Fibroblast of skin of right quadriceps (primary cell): Measurements from ENCODE around the gene HMCN2.

ENCODE experiments used
- DNase-seq: peaks from one replicate; pipeline ENCODE4 v3.0.0-alpha.2; 2013

Gene HMCN2

GRCh38 chr9:130290291-130291181 lies 25.0 kb downstream of the HMCN2 start:
- peak; percentile 38 for DNase-seq

- no peak for DNase-seq
These were observed 25.9 kb downstream of the HMCN2 start for GRCh38 chr9:130291474-130291873.

DNA sequence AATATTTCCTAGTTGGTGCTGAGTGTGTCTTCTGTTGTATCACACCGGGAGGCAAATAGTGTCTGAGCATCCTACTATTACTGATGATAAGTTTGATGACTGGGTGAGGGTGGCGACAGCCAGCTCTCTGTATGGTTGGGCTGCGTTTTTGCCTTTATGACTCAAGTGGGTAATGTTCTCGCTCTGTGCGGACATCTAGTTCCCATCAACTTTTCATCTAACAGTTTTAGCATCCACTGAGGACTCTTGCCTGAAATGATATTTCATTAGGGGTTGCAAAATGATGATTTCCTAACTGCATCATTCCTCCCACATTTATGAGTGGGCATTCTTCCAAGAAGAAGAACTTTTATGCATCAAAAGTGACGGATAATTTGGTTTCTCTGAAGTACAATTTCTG lies 26.5 kb downstream of the HMCN2 start:
- peak; percentile 15 for DNase-seq

DNA sequence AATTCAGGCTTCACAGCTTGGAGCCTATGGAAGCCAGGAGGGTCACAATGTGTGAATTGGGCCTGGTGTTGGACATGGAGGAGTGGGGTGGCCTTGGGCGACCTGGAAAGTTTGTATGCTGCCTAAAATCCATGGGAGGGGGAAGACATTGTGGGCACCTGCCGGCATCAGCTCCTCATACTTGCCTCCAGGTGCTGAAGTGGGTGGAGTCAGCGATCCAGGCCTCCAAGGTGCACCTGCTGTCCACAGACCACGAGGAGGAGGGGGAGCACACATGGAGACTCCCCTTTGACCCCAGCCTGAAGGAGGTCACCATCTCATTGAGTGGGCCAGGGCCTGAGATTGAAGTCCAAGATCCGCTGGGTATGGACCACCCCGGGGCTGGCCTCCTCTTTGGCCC lies 29.1 kb downstream of the HMCN2 start:
- no peak for DNase-seq

GRCh38 chr9:130295431-130295830 lies 29.9 kb downstream of the HMCN2 start:
- DNase-seq: no peak

- no peak for DNase-seq
These were observed 30.6 kb downstream of the HMCN2 start for GRCh38 chr9:130295945-130296782.

DNA sequence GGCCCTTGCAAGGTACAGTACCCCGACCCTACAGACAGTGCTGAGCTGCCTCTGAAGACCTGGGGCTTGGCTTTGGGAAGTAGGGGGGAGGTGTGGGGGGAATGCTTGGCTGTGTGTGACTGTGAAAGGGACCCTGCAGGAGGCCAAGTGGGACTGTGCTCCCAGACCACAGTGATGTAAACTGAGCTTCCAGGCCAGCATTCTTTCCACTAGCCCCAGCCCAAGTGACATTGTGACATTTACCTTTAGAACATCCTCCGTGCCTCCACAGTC lies 31.2 kb downstream of the HMCN2 start:
- DNase-seq: no peak

GRCh38 chr9:130297371-130297770 lies 31.8 kb downstream of the HMCN2 start:
- no peak for DNase-seq

- peak; percentile 6 for DNase-seq
These were observed 33.2 kb downstream of the HMCN2 start for GRCh38 chr9:130298662-130299279.

DNA sequence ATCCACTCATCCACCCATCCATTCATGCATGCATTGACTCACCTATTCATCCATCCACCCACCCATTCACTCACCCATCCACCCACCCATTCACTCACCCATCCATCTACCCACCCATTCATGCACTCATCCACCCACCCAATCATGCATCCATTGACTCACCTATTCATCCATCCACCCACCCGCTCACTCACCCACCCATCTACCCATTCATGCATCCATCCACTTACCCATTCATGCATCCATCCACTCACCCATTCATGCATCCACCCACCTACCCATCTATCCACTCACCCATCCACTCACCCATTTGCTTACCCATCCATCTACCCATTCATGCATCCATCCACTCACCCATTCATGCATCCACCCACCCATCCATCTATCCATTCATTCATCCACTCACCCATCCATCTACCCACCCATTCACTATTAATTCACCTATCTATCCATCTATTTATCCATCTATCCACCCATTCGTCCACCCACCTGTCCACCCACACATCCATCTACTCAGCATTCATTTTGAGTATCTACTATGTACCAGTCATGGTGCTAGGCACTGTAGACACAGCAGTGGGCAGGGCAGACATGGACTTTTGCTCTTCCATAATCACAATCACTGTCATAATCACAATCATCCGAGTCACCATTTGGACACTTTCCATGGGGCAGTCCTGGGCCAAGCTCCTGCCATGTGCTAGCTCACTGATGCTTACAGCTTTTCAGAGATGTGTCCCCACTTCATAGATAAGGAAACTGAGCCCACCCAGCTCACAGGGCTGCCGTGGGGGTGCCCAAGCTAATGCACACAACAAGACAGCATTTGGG lies 34.4 kb downstream of the HMCN2 start:
- no peak for DNase-seq

- no peak for DNase-seq
These were observed 35.2 kb downstream of the HMCN2 start for GRCh38 chr9:130300739-130301138.

GRCh38 chr9:130301483-130302286 lies 36.1 kb downstream of the HMCN2 start:
- DNase-seq: peak; percentile 31

GRCh38 chr9:130302785-130303612 lies 37.4 kb downstream of the HMCN2 start:
- no peak for DNase-seq

GRCh38 chr9:130303613-130304055 lies 38.1 kb downstream of the HMCN2 start:
- DNase-seq: no peak

DNA sequence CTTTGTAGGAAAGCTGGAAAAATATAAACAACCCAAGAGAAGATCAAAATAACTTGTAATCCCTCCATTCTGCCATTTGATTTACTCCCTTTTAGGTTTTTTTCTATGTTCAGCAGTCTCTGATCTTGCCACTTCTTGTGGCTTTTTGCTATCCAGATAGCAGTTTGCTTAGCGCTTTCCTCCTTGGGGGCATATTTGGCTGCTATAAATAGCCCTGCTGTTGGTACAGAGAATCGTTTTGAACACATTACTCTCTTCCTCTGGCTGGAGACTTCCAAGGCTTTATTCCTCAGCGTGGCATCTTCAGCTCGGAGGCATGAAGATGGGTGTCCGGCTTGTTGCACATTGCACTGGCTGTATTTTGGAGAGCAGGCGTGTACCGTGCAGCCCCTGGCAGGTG lies 38.6 kb downstream of the HMCN2 start:
- DNase-seq: no peak

- no peak for DNase-seq
These were observed 39.1 kb downstream of the HMCN2 start for GRCh38 chr9:130304643-130305042.

DNA sequence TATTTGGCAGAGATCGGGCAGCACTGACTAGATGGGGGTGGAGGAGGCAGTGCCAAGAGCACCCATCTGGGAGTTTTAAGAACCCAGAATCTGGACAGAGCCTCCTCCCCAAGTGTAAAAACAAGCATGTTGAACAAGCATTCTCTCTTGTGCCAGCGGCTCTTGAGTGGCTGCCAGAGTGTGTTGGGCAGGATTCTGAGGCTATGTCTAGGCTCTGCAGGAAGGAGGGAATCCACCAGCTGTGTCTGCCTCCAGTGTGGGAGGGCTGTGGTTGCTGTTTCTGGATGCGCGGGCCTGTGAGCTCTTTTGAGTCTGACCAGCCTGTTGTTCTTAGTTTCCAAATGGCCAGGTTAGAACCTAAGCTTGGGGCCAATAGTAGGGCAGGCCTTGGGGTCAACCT lies 39.8 kb downstream of the HMCN2 start:
- DNase-seq: no peak

DNA sequence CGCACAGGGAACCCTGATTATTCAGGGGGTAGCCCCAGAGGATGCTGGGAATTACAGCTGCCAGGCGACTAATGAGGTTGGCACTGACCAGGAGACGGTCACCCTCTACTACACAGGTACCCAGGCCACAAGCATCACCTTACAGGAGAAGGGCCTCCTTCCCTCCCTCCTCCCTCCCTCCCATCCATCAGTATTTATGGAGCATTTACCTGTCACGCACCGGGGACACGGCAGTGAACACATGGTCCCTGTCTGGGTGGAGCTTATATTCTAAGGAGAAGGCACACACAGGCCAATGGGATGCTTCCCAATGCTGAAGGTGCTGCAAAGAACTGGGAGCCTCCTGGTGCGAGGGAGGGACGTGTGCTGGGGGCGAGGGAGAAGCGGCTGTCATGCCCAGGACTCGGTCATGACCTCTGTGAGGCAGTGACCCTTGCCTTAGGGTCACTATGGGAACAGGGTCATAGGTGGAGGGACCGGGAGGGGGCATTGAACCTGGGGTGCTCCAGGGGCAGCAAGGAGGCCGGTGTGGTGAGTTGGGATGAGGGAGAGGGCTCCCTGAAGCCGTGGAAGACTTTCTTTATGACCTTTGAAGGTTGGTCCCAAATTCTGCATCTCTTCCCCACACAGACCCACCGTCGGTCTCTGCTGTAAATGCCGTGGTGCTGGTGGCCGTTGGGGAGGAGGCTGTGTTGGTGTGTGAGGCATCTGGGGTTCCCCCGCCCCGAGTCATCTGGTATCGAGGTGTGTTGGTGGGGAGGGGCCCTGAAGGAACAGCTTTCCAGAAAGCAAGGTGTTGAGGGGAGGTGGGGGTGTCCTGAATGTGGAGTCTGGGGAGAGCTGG lies 41.5 kb downstream of the HMCN2 start:
- DNase-seq: no peak

DNA sequence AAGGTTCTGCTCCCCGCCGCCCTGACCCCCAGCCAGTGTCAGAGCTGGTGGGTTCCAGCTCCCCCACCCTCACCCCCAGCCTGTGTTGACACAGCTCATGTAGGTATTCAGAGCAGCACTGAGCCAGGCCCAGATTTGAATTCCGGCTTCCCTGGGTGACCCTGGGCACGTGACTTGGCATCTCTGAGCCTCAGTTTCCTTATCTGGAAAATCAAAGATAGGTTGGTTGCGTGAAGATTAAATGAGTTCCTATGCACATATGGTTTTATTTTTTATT lies 42.0 kb downstream of the HMCN2 start:
- DNase-seq: no peak

GRCh38 chr9:130308081-130308571 lies 42.6 kb downstream of the HMCN2 start:
- no peak for DNase-seq
